DMS79 (cell line): ENCODE measurements around the gene RHOG.

Experiments
- DNase-seq: peaks from one replicate; lab custom pipeline; 2025; lab: John Stamatoyannopoulos, UW

RHOG gene

GRCh38 chr11:3859373-3859881 lies 18.7 kb upstream of the RHOG start:
- no peak for DNase-seq

GRCh38 chr11:3857628-3858027 lies 16.9 kb upstream of the RHOG start:
- DNase-seq = no peak

- DNase-seq = no peak
Observed at GRCh38 chr11:3856856-3857553, 16.2 kb upstream of the RHOG start.

- no peak for DNase-seq
Observed at GRCh38 chr11:3855808-3856491, 15.2 kb upstream of the RHOG start.

- DNase-seq = peak; percentile 90
Observed at GRCh38 chr11:3854977-3855807, 14.4 kb upstream of the RHOG start, which contains the start of gene STIM1. Gene STIM1, plus strand, starts transcription at chr11:3855664. Its CDS starts 607 bp downstream, at chr11:3856271.

GRCh38 chr11:3854660-3854976 lies 13.9 kb upstream of the RHOG start:
- DNase-seq = no peak

GRCh38 chr11:3853899-3854659 lies 13.3 kb upstream of the RHOG start:
- DNase-seq = peak; percentile 27

GRCh38 chr11:3853545-3853842 lies 12.7 kb upstream of the RHOG start:
- no peak for DNase-seq

GRCh38 chr11:3849297-3849874 lies 8.6 kb upstream of the RHOG start:
- no peak for DNase-seq

- DNase-seq = no peak
Observed at GRCh38 chr11:3845670-3846069, 4.9 kb upstream of the RHOG start.

- no peak for DNase-seq
Observed at GRCh38 chr11:3845246-3845645, 4.5 kb upstream of the RHOG start.

GRCh38 chr11:3843326-3843725 lies 2.6 kb upstream of the RHOG start:
- DNase-seq = no peak

- DNase-seq = peak; percentile 50
Observed at GRCh38 chr11:3841426-3842350, 929 bp upstream of the RHOG start.

- DNase-seq = no peak
Observed at GRCh38 chr11:3840004-3840869, 522 bp downstream of the RHOG start.

GRCh38 chr11:3838504-3838903 lies 2.3 kb downstream of the RHOG start:
- no peak for DNase-seq

- no peak for DNase-seq
Observed at GRCh38 chr11:3837793-3838192, 3.0 kb downstream of the RHOG start.

GRCh38 chr11:3836903-3837302 lies 3.9 kb downstream of the RHOG start:
- DNase-seq = no peak

- DNase-seq = no peak
Observed at GRCh38 chr11:3835751-3836150, 5.0 kb downstream of the RHOG start.

- no peak for DNase-seq
Observed at GRCh38 chr11:3834664-3835461, 5.9 kb downstream of the RHOG start.
